OCI-LY1 (cell line): ENCODE data around the gene TBCD.

Experiments
- H2AFZ ChIP-seq: fragments of 200-600 bp; sonication (generic), shearing (Covaris generic); 2 replicates; pipeline ENCODE4 v1.6.0; 2014; ENCODE audit warnings: antibody characterized with exemption, mild to moderate bottlenecking, low read length
- H3F3A ChIP-seq: fragments of 200-600 bp; sonication (generic), shearing (Covaris generic); 2 replicates; pipeline ENCODE4 v1.6.0; 2014; ENCODE audit warnings: mild to moderate bottlenecking, antibody characterized with exemption, low read length, moderate library complexity; ENCODE audit not compliant: insufficient read depth
- H3K27ac ChIP-seq: fragments of 200-600 bp; sonication (generic); 2 replicates; pipeline ENCODE4 v1.5.1; 2014; ENCODE audit warnings: low read length, mixed run types, mild to moderate bottlenecking, low read depth; ENCODE audit not compliant: poor library complexity, severe bottlenecking
- H3K27me3 ChIP-seq: fragments of 200-600 bp; sonication (generic); 2 replicates; pipeline ENCODE4 v1.6.0; 2014; ENCODE audit warnings: antibody characterized with exemption, mild to moderate bottlenecking, low read length, moderate library complexity; ENCODE audit not compliant: insufficient read depth
- H3K36me3 ChIP-seq: fragments of 200-600 bp; sonication (generic); 2 replicates; pipeline ENCODE4 v1.6.1; 2014; ENCODE audit warnings: mild to moderate bottlenecking, antibody characterized with exemption, low read length, moderate library complexity, mixed read lengths; ENCODE audit not compliant: insufficient read depth
- H3K4me1 ChIP-seq: fragments of 200-600 bp; sonication (generic); 2 replicates; pipeline ENCODE4 v1.5.1; 2014; ENCODE audit warnings: mild to moderate bottlenecking, low read length, moderate library complexity; ENCODE audit not compliant: insufficient read depth, severe bottlenecking
- H3K4me2 ChIP-seq: fragments of 200-600 bp; sonication (generic), shearing (Covaris generic); 2 replicates; pipeline ENCODE4 v1.6.1; 2014; ENCODE audit warnings: low read length
- H3K4me3 ChIP-seq: fragments of 200-600 bp; sonication (generic); 2 replicates; pipeline ENCODE4 v1.5.1; 2014; ENCODE audit warnings: low read length, low read depth, mild to moderate bottlenecking, mixed read lengths; ENCODE audit not compliant: poor library complexity, severe bottlenecking
- H3K79me2 ChIP-seq: fragments of 200-600 bp; shearing (Covaris generic); 2 replicates; pipeline ENCODE4 v1.6.1; 2016; ENCODE audit warnings: mixed run types, low read length, mixed read lengths; ENCODE audit not compliant: insufficient read depth
- H3K9ac ChIP-seq: fragments of 200-600 bp; sonication (generic), shearing (Covaris generic); 2 replicates; pipeline ENCODE4 v1.6.1; 2014; ENCODE audit warnings: mild to moderate bottlenecking, low read length, mixed read lengths
- H3K9me2 ChIP-seq: fragments of 200-600 bp; sonication (generic), shearing (Covaris generic); 2 replicates; pipeline ENCODE4 v1.6.1; 2014; ENCODE audit warnings: low read depth, mild to moderate bottlenecking, low read length, mixed read lengths
- H3K9me3 ChIP-seq: fragments of 200-600 bp; shearing (Covaris generic); 2 replicates; pipeline ENCODE4 v1.6.1; 2014; ENCODE audit warnings: low read length, mixed read lengths
- H4K20me1 ChIP-seq: fragments of 200-600 bp; sonication (generic), shearing (Covaris generic); 2 replicates; pipeline ENCODE4 v1.6.0; 2016; ENCODE audit warnings: mild to moderate bottlenecking, low read length; ENCODE audit not compliant: insufficient read depth
- CTCF ChIP-seq: fragments of 200-600 bp; sonication (generic), shearing (Covaris generic); IDR thresholded peaks from 2 replicates; pipeline ENCODE4 v1.5.1; 2017; ENCODE audit warnings: mild to moderate bottlenecking, antibody characterized with exemption, low read length, moderate library complexity, mixed read lengths
- EZH2 ChIP-seq: fragments of 200-600 bp; sonication (generic), shearing (Covaris generic); IDR thresholded peaks from 2 replicates; pipeline ENCODE4 v1.8.0; 2017; ENCODE audit warnings: borderline replicate concordance, mixed run types, mild to moderate bottlenecking, antibody characterized with exemption, low read length, moderate library complexity, mixed read lengths

The TBCD gene

DNA sequence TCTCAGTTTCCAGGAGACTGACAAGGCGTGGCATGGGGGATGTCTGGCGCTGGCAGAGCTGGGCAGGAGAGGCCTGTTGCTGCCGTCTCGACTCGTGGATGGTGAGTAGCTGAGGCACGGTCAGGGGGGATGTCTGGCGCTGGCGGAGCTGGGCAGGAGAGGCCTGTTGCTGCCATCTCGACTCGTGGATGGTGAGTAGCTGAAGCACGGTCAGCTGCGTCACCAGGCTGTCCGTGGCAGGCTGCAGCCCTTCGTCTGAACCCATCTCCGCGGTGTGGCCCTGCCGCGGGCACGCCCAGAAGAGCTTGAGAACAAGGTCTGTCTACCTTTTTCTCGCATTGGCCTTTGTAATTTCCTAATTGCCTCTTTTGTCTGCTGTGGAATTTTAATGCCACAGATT lies 63.0 kb downstream of the TBCD start:
- Histone ChIP-seq H3K36me3 (peaks cover 53% of the 10 kb centered on the region), H4K20me1 (no peaks in the 10 kb centered on the region), H3K9ac (no peak overlapping the region), H3K79me2 (no peaks in the 10 kb centered on the region), H3K9me2 (no peaks in the 10 kb centered on the region), H3K27ac (no peak overlapping the region), H3K27me3 (no peaks in the 10 kb centered on the region), H3K4me2 (no peak overlapping the region), H3K4me1 (peaks cover 33% of the 10 kb centered on the region), H2AFZ (no peak overlapping the region), H3K9me3 (no peaks in the 10 kb centered on the region; the same call in 1 of the 2 replicates), H3K4me3 (no peak overlapping the region), H3F3A (no peaks in the 10 kb centered on the region)
- TF ChIP-seq CTCF: no peak
- TF ChIP-seq EZH2: no peak

DNA sequence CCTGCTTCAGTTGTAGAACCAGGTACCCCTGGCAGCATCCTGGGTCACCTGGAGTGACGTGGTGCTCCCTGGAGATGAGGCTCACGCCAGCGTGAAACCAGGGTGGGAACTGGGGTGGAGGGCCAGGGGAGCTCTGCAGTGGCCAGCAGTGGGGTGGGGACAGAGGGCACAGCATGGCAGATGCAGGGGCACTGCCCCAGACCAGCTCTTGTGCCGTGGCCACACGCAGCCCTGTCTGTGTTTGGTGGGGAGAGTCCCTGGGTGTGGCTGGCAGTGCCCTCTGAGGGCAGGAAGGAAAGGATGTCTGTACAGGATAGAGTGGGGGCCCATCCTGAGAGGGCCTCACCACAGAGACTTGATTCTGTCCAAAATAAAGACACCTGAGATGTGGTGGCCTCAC lies 63.5 kb downstream of the TBCD start:
- Histone ChIP-seq H3K36me3 (peaks cover 58% of the 10 kb centered on the region), H3K4me3 (no peak overlapping the region), H4K20me1 (no peaks in the 10 kb centered on the region), H3K27ac (no peak overlapping the region), H3F3A (no peaks in the 10 kb centered on the region), H3K79me2 (no peaks in the 10 kb centered on the region), H2AFZ (no peak overlapping the region), H3K9me3 (peaks cover 4% of the 10 kb centered on the region), H3K27me3 (no peaks in the 10 kb centered on the region), H3K4me1 (peaks cover 33% of the 10 kb centered on the region), H3K9ac (no peak overlapping the region), H3K9me2 (no peaks in the 10 kb centered on the region), H3K4me2 (no peak overlapping the region)
- TF ChIP-seq CTCF: no peak
- TF ChIP-seq EZH2: no peak

- Histone ChIP-seq H3K27me3 (no peaks in the 10 kb centered on the region), H3K4me2 (no peak overlapping the region), H3K79me2 (no peaks in the 10 kb centered on the region), H3K36me3 (peaks cover 58% of the 10 kb centered on the region), H3K4me1 (peaks cover 28% of the 10 kb centered on the region), H3K9me3 (peaks cover 7% of the 10 kb centered on the region), H3K4me3 (no peak overlapping the region), H2AFZ (no peak overlapping the region), H3F3A (no peaks in the 10 kb centered on the region), H3K27ac (no peak overlapping the region), H3K9ac (no peak overlapping the region), H4K20me1 (no peaks in the 10 kb centered on the region), H3K9me2 (no peaks in the 10 kb centered on the region)
- TF ChIP-seq CTCF (no peak), EZH2 (no peak)
Observed at GRCh38 chr17:82815790-82816305, 64.0 kb downstream of the TBCD start.
